HFF-Myc (cell line): ENCODE results near the gene GGTLC1.
"Not testable (repeated sequence)": the region's sequence is repeated elsewhere in the genome, so short reads cannot be mapped to it uniquely, and the experiment has no call there.

ENCODE experiments used
- DNase-seq: peaks from one replicate; pipeline ENCODE4 v3.0.0-alpha.2; 2011; ENCODE audit warnings: low read depth; ENCODE audit errors: extremely low read depth
- H3K4me3 ChIP-seq: replicated peaks from 2 replicates; pipeline ENCODE4 v1.5.1; 2011; ENCODE audit warnings: low read depth, mild to moderate bottlenecking, control low read depth, low read length
- CTCF ChIP-seq: IDR thresholded peaks from 2 replicates; pipeline ENCODE4 v1.5.1; 2012; ENCODE audit warnings: mild to moderate bottlenecking, low read depth, low read length, control low read depth; ENCODE audit errors: missing control alignments

GGTLC1 gene

GRCh38 chr20:23998392-23998791 lies 9.8 kb upstream of the GGTLC1 start:
- TF ChIP-seq CTCF, result no peak
- DNase-seq, result no peak
- H3K4me3 ChIP-seq, result no peak overlapping the region

- TF ChIP-seq CTCF, result peak; percentile 63
Observed at GRCh38 chr20:23995905-23996666, 7.5 kb upstream of the GGTLC1 start.

GRCh38 chr20:23995291-23995690 lies 6.7 kb upstream of the GGTLC1 start:
- not testable (repeated sequence) for DNase-seq, H3K4me3 ChIP-seq

More at GRCh38 chr20:23995905-23996666, 7.5 kb upstream of the GGTLC1 start:
- no peak overlapping the region for H3K4me3 ChIP-seq
- DNase-seq, result no peak

- not testable (repeated sequence) for DNase-seq
Observed at GRCh38 chr20:23994001-23994633, 5.5 kb upstream of the GGTLC1 start.

GRCh38 chr20:23993440-23993839 lies 4.9 kb upstream of the GGTLC1 start:
- not testable (repeated sequence) for H3K4me3 ChIP-seq, DNase-seq

More at GRCh38 chr20:23994001-23994633, 5.5 kb upstream of the GGTLC1 start:
- not testable (repeated sequence) for H3K4me3 ChIP-seq

- not testable (repeated sequence) for H3K4me3 ChIP-seq, DNase-seq
Observed at GRCh38 chr20:23990296-23990695, 1.7 kb upstream of the GGTLC1 start.

GRCh38 chr20:23988966-23989365 lies 387 bp upstream of the GGTLC1 start:
- not testable (repeated sequence) for DNase-seq, H3K4me3 ChIP-seq

- not testable (repeated sequence) for DNase-seq
Observed at GRCh38 chr20:23986716-23987115, 1.9 kb downstream of the GGTLC1 start.

GRCh38 chr20:23986310-23986709 lies 2.3 kb downstream of the GGTLC1 start:
- DNase-seq, H3K4me3 ChIP-seq: not testable (repeated sequence)

More at GRCh38 chr20:23986716-23987115, 1.9 kb downstream of the GGTLC1 start:
- not testable (repeated sequence) for H3K4me3 ChIP-seq

- DNase-seq, H3K4me3 ChIP-seq: not testable (repeated sequence)
Observed at GRCh38 chr20:23985790-23986225, 2.8 kb downstream of the GGTLC1 start.

- not testable (repeated sequence) for H3K4me3 ChIP-seq, DNase-seq
Observed at GRCh38 chr20:23985066-23985789, 3.4 kb downstream of the GGTLC1 start.

- not testable (repeated sequence) for DNase-seq
Observed at GRCh38 chr20:23984476-23985023, 4.0 kb downstream of the GGTLC1 start.

GRCh38 chr20:23982112-23983018 lies 6.2 kb downstream of the GGTLC1 start:
- DNase-seq, H3K4me3 ChIP-seq: not testable (repeated sequence)

More at GRCh38 chr20:23984476-23985023, 4.0 kb downstream of the GGTLC1 start:
- not testable (repeated sequence) for H3K4me3 ChIP-seq

- not testable (repeated sequence) for H3K4me3 ChIP-seq, DNase-seq
Observed at GRCh38 chr20:23981526-23981925, 7.1 kb downstream of the GGTLC1 start.

GRCh38 chr20:23981014-23981413 lies 7.6 kb downstream of the GGTLC1 start:
- not testable (repeated sequence) for DNase-seq, H3K4me3 ChIP-seq
